Measurements from ENCODE around the gene TAC4. TPM values are rescaled to one million over a fixed set of nuclear protein-coding genes. Genes with fewer than 3 reads are reported as not detected.

The TAC4 gene
- total RNA-seq, 1 donor from 2014 or later: not detected

GRCh38 chr17:49891694-49892389 is 44.0 kb upstream of the TAC4 start:
- peaks cover 60% of the 10 kb centered on the region for H3K27me3 Mint-ChIP-seq (ENCODE audit: low read depth)
- H3K4me1 Mint-ChIP-seq (ENCODE audit: low read depth): peaks cover 4% of the 10 kb centered on the region
- H3K4me3 Mint-ChIP-seq (ENCODE audit: unreplicated experiment): no peak overlapping the region
- no peak for DNase-seq (ENCODE audit: low spot score)
- no peak for TF ChIP-seq CTCF (IDR thresholded peaks at IDR 0.05)
- no peak overlapping the region for H3K27ac Mint-ChIP-seq (ENCODE audit: unreplicated experiment)
- H3K9me3 Mint-ChIP-seq (ENCODE audit: low read depth): no peaks in the 10 kb centered on the region
- no peaks in the 10 kb centered on the region for H3K36me3 Mint-ChIP-seq (ENCODE audit: low read depth)

GRCh38 chr17:49891271-49891670 is 43.4 kb upstream of the TAC4 start:
- peaks cover 4% of the 10 kb centered on the region for H3K4me1 Mint-ChIP-seq (ENCODE audit: low read depth)
- TF ChIP-seq CTCF (IDR thresholded peaks at IDR 0.05): no peak
- H3K4me3 Mint-ChIP-seq (ENCODE audit: unreplicated experiment): no peak overlapping the region
- peaks cover 58% of the 10 kb centered on the region for H3K27me3 Mint-ChIP-seq (ENCODE audit: low read depth)
- no peaks in the 10 kb centered on the region for H3K9me3 Mint-ChIP-seq (ENCODE audit: low read depth)
- DNase-seq (ENCODE audit: low spot score): no peak
- no peaks in the 10 kb centered on the region for H3K36me3 Mint-ChIP-seq (ENCODE audit: low read depth)
- H3K27ac Mint-ChIP-seq (ENCODE audit: unreplicated experiment): no peak overlapping the region

GRCh38 chr17:49890852-49891251 is 43.0 kb upstream of the TAC4 start:
- Mint-ChIP-seq H3K9me3 (ENCODE audit: low read depth) (no peaks in the 10 kb centered on the region), H3K27ac (ENCODE audit: unreplicated experiment) (no peak overlapping the region), H3K36me3 (ENCODE audit: low read depth) (no peaks in the 10 kb centered on the region), H3K4me3 (ENCODE audit: unreplicated experiment) (no peak overlapping the region), H3K27me3 (ENCODE audit: low read depth) (peaks cover 58% of the 10 kb centered on the region), H3K4me1 (ENCODE audit: low read depth) (peaks cover 4% of the 10 kb centered on the region)
- no peak for TF ChIP-seq CTCF (IDR thresholded peaks at IDR 0.05)
- DNase-seq (ENCODE audit: low spot score): no peak

GRCh38 chr17:49890077-49890821 is 42.4 kb upstream of the TAC4 start:
- H3K36me3 Mint-ChIP-seq (ENCODE audit: low read depth): no peaks in the 10 kb centered on the region
- no peaks in the 10 kb centered on the region for H3K9me3 Mint-ChIP-seq (ENCODE audit: low read depth)
- H3K27ac Mint-ChIP-seq (ENCODE audit: unreplicated experiment): no peak overlapping the region
- H3K4me1 Mint-ChIP-seq (ENCODE audit: low read depth): peaks cover 4% of the 10 kb centered on the region
- H3K4me3 Mint-ChIP-seq (ENCODE audit: unreplicated experiment): no peak overlapping the region
- no peak for TF ChIP-seq CTCF (IDR thresholded peaks at IDR 0.05)
- no peak for DNase-seq (ENCODE audit: low spot score)
- peaks cover 54% of the 10 kb centered on the region for H3K27me3 Mint-ChIP-seq (ENCODE audit: low read depth)

GRCh38 chr17:49889500-49889899 is 41.6 kb upstream of the TAC4 start:
- no peak for DNase-seq (ENCODE audit: low spot score)
- Mint-ChIP-seq H3K27ac (ENCODE audit: unreplicated experiment) (no peak overlapping the region), H3K36me3 (ENCODE audit: low read depth) (no peaks in the 10 kb centered on the region), H3K9me3 (ENCODE audit: low read depth) (no peaks in the 10 kb centered on the region), H3K4me3 (ENCODE audit: unreplicated experiment) (no peak overlapping the region), H3K27me3 (ENCODE audit: low read depth) (peaks cover 49% of the 10 kb centered on the region), H3K4me1 (ENCODE audit: low read depth) (peaks cover 4% of the 10 kb centered on the region)
- TF ChIP-seq CTCF (IDR thresholded peaks at IDR 0.05): no peak
